GM23248 (cell line): ENCODE data around the gene NCBP2.

Experiments used
- EZH2 ChIP-seq: fragments of 200-600 bp; sonication (generic); IDR thresholded peaks from 2 replicates; pipeline ENCODE4 v1.6.1; 2018; ENCODE audit warnings: antibody characterized with exemption, mild to moderate bottlenecking; ENCODE audit not compliant: insufficient read depth, poor library complexity, severe bottlenecking
- EZH2phosphoT487 ChIP-seq: fragments of 200-600 bp; sonication (generic); IDR thresholded peaks from 2 replicates; pipeline ENCODE4 v1.6.1; 2018; ENCODE audit warnings: antibody characterized with exemption, moderate library complexity, mild to moderate bottlenecking, low read depth; ENCODE audit not compliant: insufficient read depth

DNA sequence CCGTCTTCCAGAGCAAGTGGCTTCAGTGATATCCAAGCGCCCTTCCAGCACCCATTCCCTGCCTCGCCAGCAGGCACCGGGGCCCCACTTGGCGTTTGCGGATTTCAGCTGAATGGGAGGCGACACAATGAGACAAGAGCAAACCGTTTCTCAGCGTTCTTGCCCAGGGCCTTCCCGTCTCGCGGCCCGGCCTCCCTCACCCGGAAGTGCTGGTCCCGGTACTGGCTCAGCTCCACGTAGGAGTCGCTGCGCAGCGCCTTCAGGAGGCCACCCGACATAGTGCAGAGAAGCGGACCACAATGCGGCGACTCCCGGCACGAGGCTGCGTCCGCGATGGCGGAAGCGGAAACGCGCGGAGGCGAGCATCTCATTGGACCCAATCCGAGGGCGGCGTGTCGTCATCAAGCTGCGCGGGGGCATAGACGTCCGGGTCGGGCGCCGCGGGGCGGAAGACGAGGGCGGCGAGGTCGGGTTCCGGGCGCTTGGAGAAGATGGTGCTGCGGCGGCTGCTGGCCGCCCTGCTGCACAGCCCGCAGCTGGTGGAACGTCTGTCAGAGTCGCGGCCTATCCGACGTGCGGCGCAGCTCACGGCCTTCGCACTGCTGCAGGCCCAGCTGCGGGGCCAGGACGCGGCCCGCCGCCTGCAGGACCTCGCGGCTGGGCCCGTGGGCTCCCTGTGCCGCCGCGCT is at the start of gene NCBP2:
- TF ChIP-seq EZH2 (no peak), EZH2phosphoT487 (no peak)
